Measurements from ENCODE around the gene WDR45. TPM values are rescaled to one million over a fixed set of nuclear protein-coding genes. Genes with fewer than 3 reads are reported as not detected.

The WDR45 gene
- total and polyA plus RNA-seq, 7 donors: 67.3 to 102 (median 85.7) TPM

GRCh38 chrX:49069038-49069437 lies 10.6 kb downstream of the WDR45 start:
- no peaks in the 10 kb centered on the region for H3K27me3 ChIP-seq (ENCODE audit: insufficient read depth in 3 of 3, low read length in 2 of 3)
- no peak for ATAC-seq
- no peaks in the 10 kb centered on the region for H3K9me3 ChIP-seq
- no peak for DNase-seq
- no peak for TF ChIP-seq CTCF (IDR thresholded peaks at IDR 0.05)
- no peak overlapping the region for H3K4me3 ChIP-seq
- WGBS, 3 donors: 85 to 90% (median 86%) methylated on average over 11 of the region's 11 CpGs
- H3K36me3 ChIP-seq (ENCODE audit: insufficient read depth in 1 of 2, low read depth in 1 of 2): no peaks in the 10 kb centered on the region
- H3K4me1 ChIP-seq: peaks cover under 1% of the 10 kb centered on the region
- no peak overlapping the region for H3K27ac ChIP-seq
- intact Hi-C loops (cut with DNase I): no loop called here

GRCh38 chrX:49067285-49068120 lies 12.2 kb downstream of the WDR45 start:
- no peaks in the 10 kb centered on the region for H3K9me3 ChIP-seq
- no peak overlapping the region for H3K27ac ChIP-seq
- TF ChIP-seq CTCF (IDR thresholded peaks at IDR 0.05): no peak
- no peak for ATAC-seq
- no peaks in the 10 kb centered on the region for H3K4me1 ChIP-seq
- no peaks in the 10 kb centered on the region for H3K27me3 ChIP-seq (ENCODE audit: insufficient read depth in 3 of 3, low read length in 2 of 3)
- H3K4me3 ChIP-seq: no peak overlapping the region
- intact Hi-C loops (cut with DNase I): no loop called here
- no peak for DNase-seq
- no peaks in the 10 kb centered on the region for H3K36me3 ChIP-seq (ENCODE audit: insufficient read depth in 1 of 2, low read depth in 1 of 2)
- WGBS, 3 donors: 86 to 93% (median 91%) methylated on average over 25 to 41 of the region's 41 CpGs

GRCh38 chrX:49066690-49067089 lies 13.0 kb downstream of the WDR45 start:
- intact Hi-C loops (cut with DNase I): no loop called here
- ATAC-seq (no peak), DNase-seq (no peak)
- no peak overlapping the region for H3K27ac ChIP-seq
- H3K27me3 ChIP-seq (ENCODE audit: insufficient read depth in 3 of 3, low read length in 2 of 3): no peaks in the 10 kb centered on the region
- no peak for TF ChIP-seq CTCF (IDR thresholded peaks at IDR 0.05)
- H3K9me3 ChIP-seq: no peaks in the 10 kb centered on the region
- no peaks in the 10 kb centered on the region for H3K36me3 ChIP-seq (ENCODE audit: insufficient read depth in 1 of 2, low read depth in 1 of 2)
- H3K4me1 ChIP-seq: no peaks in the 10 kb centered on the region
- 66 to 71% (median 68%) methylated on average over 8 to 9 of the region's 9 CpGs for WGBS, 3 donors
- H3K4me3 ChIP-seq: no peak overlapping the region

GRCh38 chrX:49066278-49066677 lies 13.4 kb downstream of the WDR45 start:
- DNase-seq: no peak
- no peaks in the 10 kb centered on the region for H3K9me3 ChIP-seq
- no peaks in the 10 kb centered on the region for H3K36me3 ChIP-seq (ENCODE audit: insufficient read depth in 1 of 2, low read depth in 1 of 2)
- H3K4me1 ChIP-seq: no peaks in the 10 kb centered on the region
- WGBS, 3 donors: 68 to 84% (median 77%) methylated on average over 2 of the region's 2 CpGs
- no peak for ATAC-seq
- intact Hi-C loops (cut with DNase I): no loop called here
- TF ChIP-seq CTCF (IDR thresholded peaks at IDR 0.05): no peak
- no peaks in the 10 kb centered on the region for H3K27me3 ChIP-seq (ENCODE audit: insufficient read depth in 3 of 3, low read length in 2 of 3)
- H3K27ac ChIP-seq: no peak overlapping the region
- no peak overlapping the region for H3K4me3 ChIP-seq

GRCh38 chrX:49064735-49065134 lies 15.0 kb downstream of the WDR45 start:
- H3K9me3 ChIP-seq: no peaks in the 10 kb centered on the region
- no peak for TF ChIP-seq CTCF (IDR thresholded peaks at IDR 0.05)
- intact Hi-C loops (cut with DNase I): no loop called here

More at GRCh38 chrX:49064735-49065134, 15.0 kb downstream of the WDR45 start:
- DNase-seq (no peak), ATAC-seq (no peak)
- no peak overlapping the region for H3K27ac ChIP-seq
- no peaks in the 10 kb centered on the region for H3K36me3 ChIP-seq (ENCODE audit: insufficient read depth in 1 of 2, low read depth in 1 of 2)
- no peak overlapping the region for H3K4me3 ChIP-seq
- H3K4me1 ChIP-seq: no peaks in the 10 kb centered on the region
- WGBS, 3 donors: 86 to 98% (median 88%) methylated on average over 6 to 8 of the region's 8 CpGs
- no peaks in the 10 kb centered on the region for H3K27me3 ChIP-seq (ENCODE audit: insufficient read depth in 3 of 3, low read length in 2 of 3)

Data from psoas muscle (tissue), 8 donors.